Endothelial cell of hepatic sinusoid (primary cell): ENCODE measurements around the gene SLC9A6.
"Not testable (repeated sequence)": the region's sequence is repeated elsewhere in the genome, so short reads cannot be mapped to it uniquely, and the experiment has no call there.

Experiments
- in situ Hi-C: cut with HindIII; loops from 2 replicates; pipeline ENCODE4 v1.10.0; 2017; ENCODE audit warnings: low sequenced_read_pairs

SLC9A6 gene

GRCh38 chrX:136061286-136061685, 76.1 kb downstream of the SLC9A6 start:
- in situ Hi-C loops, result no loop called here

GRCh38 chrX:136061696-136062095, 76.5 kb downstream of the SLC9A6 start:
- in situ Hi-C loops, result no loop called here

- in situ Hi-C loops, result no loop called here
Observed at GRCh38 chrX:136063340-136064079, 78.3 kb downstream of the SLC9A6 start.

- in situ Hi-C loops, result no loop called here
Observed at GRCh38 chrX:136064661-136065043, 79.4 kb downstream of the SLC9A6 start.

GRCh38 chrX:136065044-136065671, 79.9 kb downstream of the SLC9A6 start:
- in situ Hi-C loops, result no loop called here

GRCh38 chrX:136067097-136067496, 81.9 kb downstream of the SLC9A6 start:
- in situ Hi-C loops, result no loop called here

GRCh38 chrX:136067966-136068365, 82.7 kb downstream of the SLC9A6 start:
- in situ Hi-C loops, result no loop called here

GRCh38 chrX:136076942-136077341, 91.7 kb downstream of the SLC9A6 start:
- in situ Hi-C loops, result no loop called here

GRCh38 chrX:136080766-136081165, 95.5 kb downstream of the SLC9A6 start:
- in situ Hi-C loops, result no loop called here

GRCh38 chrX:136086521-136086920, 101.3 kb downstream of the SLC9A6 start:
- in situ Hi-C loops, result no loop called here

- in situ Hi-C loops, result not testable (repeated sequence)
Observed at GRCh38 chrX:136091898-136092297, 106.7 kb downstream of the SLC9A6 start.

GRCh38 chrX:136094962-136095361, 109.7 kb downstream of the SLC9A6 start:
- in situ Hi-C loops, result no loop called here
